H9 (cell line): ENCODE measurements around the gene STYXL2. TPM values are rescaled to one million over a fixed set of nuclear protein-coding genes. Genes with fewer than 3 reads are reported as not detected.

ENCODE experiments used
- DNase-seq: peaks from one replicate; pipeline ENCODE4 v3.0.0-alpha.2; 2017
- H2AFZ ChIP-seq: one replicate; pipeline ENCODE4 v1.6.1; 2013; ENCODE audit warnings: mild to moderate bottlenecking, low read length, control low read depth, moderate library complexity
- H2AK5ac ChIP-seq: 2 replicates; pipeline ENCODE4 v1.6.1; 2013; ENCODE audit warnings: low read length, control low read depth, mixed read lengths; ENCODE audit not compliant: insufficient read length
- H2BK120ac ChIP-seq: one replicate; pipeline ENCODE4 v1.6.1; 2013; ENCODE audit warnings: low read depth, mild to moderate bottlenecking, low read length, control low read depth, inconsistent platforms; ENCODE audit not compliant: poor library complexity, severe bottlenecking
- H2BK12ac ChIP-seq: 2 replicates; pipeline ENCODE4 v1.6.1; 2013; ENCODE audit warnings: low read length, control low read depth, mixed read lengths, low read depth; ENCODE audit not compliant: insufficient read length
- H2BK15ac ChIP-seq: 2 replicates; pipeline ENCODE4 v1.6.1; 2013; ENCODE audit warnings: low read depth, low read length, control low read depth
- H2BK20ac ChIP-seq: one replicate; pipeline ENCODE4 v1.6.1; 2013; ENCODE audit warnings: low read depth, mild to moderate bottlenecking, low read length, control low read depth, inconsistent platforms; ENCODE audit not compliant: poor library complexity, severe bottlenecking
- H2BK5ac ChIP-seq: 2 replicates; pipeline ENCODE4 v1.6.1; 2013; ENCODE audit warnings: low read length, control low read depth, mixed read lengths; ENCODE audit not compliant: insufficient read length
- H3K14ac ChIP-seq: 2 replicates; pipeline ENCODE4 v1.6.1; 2013; ENCODE audit warnings: low read length, control low read depth; ENCODE audit not compliant: insufficient read depth
- H3K18ac ChIP-seq: 2 replicates; pipeline ENCODE4 v1.6.1; 2013; ENCODE audit warnings: low read depth, mild to moderate bottlenecking, mixed read lengths, low read length, control low read depth; ENCODE audit not compliant: insufficient read length
- H3K23ac ChIP-seq: 2 replicates; pipeline ENCODE4 v1.6.1; 2013; ENCODE audit warnings: low read length, control low read depth, mixed read lengths, low read depth; ENCODE audit not compliant: insufficient read length
- H3K23me2 ChIP-seq: 2 replicates; pipeline ENCODE4 v1.6.1; 2013; ENCODE audit warnings: low read depth, mild to moderate bottlenecking, mixed read lengths, low read length, control low read depth; ENCODE audit not compliant: insufficient read length, poor library complexity, severe bottlenecking
- H3K27ac ChIP-seq: 2 replicates; pipeline ENCODE4 v1.5.1; 2013; ENCODE audit warnings: low read length, control low read depth, mixed read lengths, low read depth; ENCODE audit not compliant: insufficient read length
- H3K27me3 ChIP-seq: 2 replicates; pipeline ENCODE4 v1.6.1; 2013; ENCODE audit warnings: low read length, control low read depth, inconsistent platforms; ENCODE audit not compliant: insufficient read depth
- H3K4ac ChIP-seq: 2 replicates; pipeline ENCODE4 v1.6.1; 2013; ENCODE audit warnings: low read depth, mild to moderate bottlenecking, control low read depth, inconsistent platforms, low read length, moderate library complexity
- H3K4me1 ChIP-seq: 2 replicates; pipeline ENCODE4 v1.6.1; 2013; ENCODE audit warnings: low read length, control low read depth, inconsistent platforms; ENCODE audit not compliant: insufficient read depth
- H3K4me2 ChIP-seq: 2 replicates; pipeline ENCODE4 v1.6.1; 2013; ENCODE audit warnings: low read length, control low read depth, mixed read lengths; ENCODE audit not compliant: insufficient read length, insufficient read depth
- H3K56ac ChIP-seq: 2 replicates; pipeline ENCODE4 v1.6.1; 2013; ENCODE audit warnings: low read depth, mild to moderate bottlenecking, mixed read lengths, low read length, control low read depth; ENCODE audit not compliant: insufficient read length
- H3K79me1 ChIP-seq: 2 replicates; pipeline ENCODE4 v1.6.1; 2013; ENCODE audit warnings: low read depth, mild to moderate bottlenecking, moderate library complexity, low read length, control low read depth, inconsistent platforms; ENCODE audit not compliant: insufficient read depth, poor library complexity, severe bottlenecking
- H3K79me2 ChIP-seq: 2 replicates; pipeline ENCODE4 v1.6.1; 2013; ENCODE audit warnings: low read length, control low read depth, inconsistent platforms; ENCODE audit not compliant: insufficient read depth
- H3K9ac ChIP-seq: 2 replicates; pipeline ENCODE4 v1.6.1; 2013; ENCODE audit warnings: low read length, control low read depth, mixed read lengths; ENCODE audit not compliant: insufficient read length; ENCODE audit errors: extremely low read depth
- H3K9me3 ChIP-seq: one replicate; pipeline ENCODE4 v1.6.1; 2013; ENCODE audit warnings: low read depth, low read length, inconsistent platforms; ENCODE audit not compliant: control insufficient read depth
- H3T11ph ChIP-seq: one replicate; pipeline ENCODE4 v1.6.1; 2013; ENCODE audit warnings: mild to moderate bottlenecking, low read length, control low read depth, inconsistent platforms
- H4K20me1 ChIP-seq: one replicate; pipeline ENCODE4 v1.6.1; 2013; ENCODE audit not compliant: control insufficient read depth, insufficient read length, insufficient read depth
- H4K5ac ChIP-seq: 2 replicates; pipeline ENCODE4 v1.6.1; 2013; ENCODE audit warnings: low read depth, mild to moderate bottlenecking, mixed read lengths, low read length, control low read depth; ENCODE audit not compliant: insufficient read length
- H4K8ac ChIP-seq: replicated peaks from 2 replicates; pipeline ENCODE4 v1.6.1; 2013; ENCODE audit warnings: low read length, control low read depth, mixed read lengths, low read depth; ENCODE audit not compliant: insufficient read length
- H4K91ac ChIP-seq: 2 replicates; pipeline ENCODE4 v1.6.1; 2013; ENCODE audit warnings: low read depth, mild to moderate bottlenecking, moderate library complexity, mixed read lengths, low read length, control low read depth; ENCODE audit not compliant: insufficient read length
- H3K27ac Mint-ChIP-seq, 3 experiments: 2 replicates in 2 of 3; 3 replicates in 1 of 3; pipeline ENCODE4 v1.8.0; 2020 to 2021; ENCODE audit warnings: mixed read lengths in 3 of 3, mild to moderate bottlenecking in 1 of 3, moderate library complexity in 1 of 3
- H3K27me3 Mint-ChIP-seq: 2 replicates; pipeline ENCODE4 v1.8.0; 2021; ENCODE audit warnings: low read depth, mild to moderate bottlenecking, moderate library complexity, mixed read lengths
- H3K36me3 Mint-ChIP-seq, 3 experiments: 2 replicates in 2 of 3; 3 replicates in 1 of 3; pipeline ENCODE4 v1.8.0; 2020 to 2021; ENCODE audit warnings: low read depth in 3 of 3, mixed read lengths in 3 of 3; ENCODE audit not compliant: insufficient read depth in 1 of 3
- H3K4me1 Mint-ChIP-seq, 2 experiments: 2 replicates each; pipeline ENCODE4 v1.8.0; 2020; ENCODE audit warnings: mixed read lengths in 2 of 2
- H3K4me3 Mint-ChIP-seq, 2 experiments: 2 replicates in 1 of 2; 3 replicates in 1 of 2; pipeline ENCODE4 v1.8.0; 2020 to 2021; ENCODE audit warnings: mild to moderate bottlenecking in 2 of 2, mixed read lengths in 2 of 2, moderate library complexity in 1 of 2
- H3K9me3 Mint-ChIP-seq, 2 experiments: 2 replicates in 1 of 2; 3 replicates in 1 of 2; pipeline ENCODE4 v1.8.0; 2020; ENCODE audit warnings: mild to moderate bottlenecking in 2 of 2, mixed read lengths in 2 of 2, moderate library complexity in 1 of 2
- WGBS: extraction: QIAGEN DNeasy Blood & Tissue Kit; methylation state at CpG from one replicate; pipeline ENCODE4 v1.1.7; 2013; ENCODE audit warnings: missing lambda C conversion rate, low lambda C conversion rate, mixed read lengths; ENCODE audit not compliant: insufficient read length; ENCODE audit errors: extremely low coverage; 5-methylcytosine and 5-hydroxymethylcytosine counted together
- total RNA-seq: library from RNA; stranded (reverse); gene quantifications from 2 replicates; pipeline ENCODE4 v1.2.1, GENCODE V29; 2021
- TF ChIP-seq, protein P1 (sequence below): fragments of 200-600 bp; sonication (generic); conservative IDR thresholded peaks from 3 replicates; pipeline ENCODE4 v1.8.0; 2021; ENCODE audit warnings: antibody characterized with exemption, mild to moderate bottlenecking

Gene STYXL2
- total RNA-seq, 1 experiment from 2014 or later, result 0.09 TPM

DNA sequence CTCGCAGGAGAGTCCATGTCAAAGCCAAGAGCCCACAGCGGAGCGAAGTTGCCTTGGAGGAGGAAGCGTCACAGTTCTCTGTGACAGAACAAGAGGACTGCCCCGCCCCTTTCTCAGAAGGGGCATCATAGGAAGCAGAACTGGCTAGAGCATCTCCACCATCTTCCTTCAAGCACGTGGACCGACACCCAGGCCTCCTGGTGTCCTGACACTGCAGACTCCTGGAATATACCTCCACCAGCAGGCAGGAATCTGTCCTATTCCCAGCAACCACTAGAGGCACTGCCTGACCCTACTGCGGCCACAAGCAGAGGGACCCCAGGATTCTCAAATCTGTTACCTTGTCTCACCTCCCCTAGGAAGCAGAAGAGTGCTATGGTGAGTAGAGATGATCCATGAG, 41.5 kb upstream of the STYXL2 start:
- Histone ChIP-seq H3K4me1 (no peaks in the 10 kb centered on the region), H4K91ac (no peak overlapping the region), H3K27me3 (no peaks in the 10 kb centered on the region), H3K18ac (no peak overlapping the region), H2BK5ac (no peak overlapping the region), H3K9ac (no peak overlapping the region), H4K8ac (no peak overlapping the region), H2BK12ac (no peak overlapping the region), H2BK15ac (no peak overlapping the region), H2AK5ac (no peak overlapping the region), H3K79me1 (no peaks in the 10 kb centered on the region), H4K5ac (no peak overlapping the region), H3K23me2 (no peaks in the 10 kb centered on the region), H3K14ac (no peak overlapping the region), H2BK20ac (no peak overlapping the region), H3K4ac (no peak overlapping the region), H2BK120ac (no peak overlapping the region), H3K56ac (no peak overlapping the region), H3K9me3 (no peaks in the 10 kb centered on the region), H4K20me1 (no peaks in the 10 kb centered on the region), H2AFZ (no peak overlapping the region), H3K23ac (no peak overlapping the region), H3K79me2 (no peaks in the 10 kb centered on the region), H3K4me2 (no peak overlapping the region), H3T11ph (no peak overlapping the region), H3K27ac (no peak overlapping the region)
- H3K4me3 Mint-ChIP-seq, result no peak overlapping the region
- no CpG with 5 or more reads among the region's 8 CpGs for WGBS
- H3K9me3 Mint-ChIP-seq, result no peaks in the 10 kb centered on the region; a peak in 1 of 5 replicates
- peaks cover 14% of the 10 kb centered on the region for H3K27me3 Mint-ChIP-seq
- TF ChIP-seq, protein P1, sequence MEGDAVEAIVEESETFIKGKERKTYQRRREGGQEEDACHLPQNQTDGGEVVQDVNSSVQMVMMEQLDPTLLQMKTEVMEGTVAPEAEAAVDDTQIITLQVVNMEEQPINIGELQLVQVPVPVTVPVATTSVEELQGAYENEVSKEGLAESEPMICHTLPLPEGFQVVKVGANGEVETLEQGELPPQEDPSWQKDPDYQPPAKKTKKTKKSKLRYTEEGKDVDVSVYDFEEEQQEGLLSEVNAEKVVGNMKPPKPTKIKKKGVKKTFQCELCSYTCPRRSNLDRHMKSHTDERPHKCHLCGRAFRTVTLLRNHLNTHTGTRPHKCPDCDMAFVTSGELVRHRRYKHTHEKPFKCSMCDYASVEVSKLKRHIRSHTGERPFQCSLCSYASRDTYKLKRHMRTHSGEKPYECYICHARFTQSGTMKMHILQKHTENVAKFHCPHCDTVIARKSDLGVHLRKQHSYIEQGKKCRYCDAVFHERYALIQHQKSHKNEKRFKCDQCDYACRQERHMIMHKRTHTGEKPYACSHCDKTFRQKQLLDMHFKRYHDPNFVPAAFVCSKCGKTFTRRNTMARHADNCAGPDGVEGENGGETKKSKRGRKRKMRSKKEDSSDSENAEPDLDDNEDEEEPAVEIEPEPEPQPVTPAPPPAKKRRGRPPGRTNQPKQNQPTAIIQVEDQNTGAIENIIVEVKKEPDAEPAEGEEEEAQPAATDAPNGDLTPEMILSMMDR, result peak; percentile 85
- DNase-seq, result peak; percentile 81
- no peaks in the 10 kb centered on the region; a peak in 1 of 7 replicates for H3K36me3 Mint-ChIP-seq
- H3K27ac Mint-ChIP-seq, result no peak overlapping the region
- no peaks in the 10 kb centered on the region for H3K4me1 Mint-ChIP-seq
